ENCODE results near the gene MFF.
"Not testable (repeated sequence)": the region's sequence is repeated elsewhere in the genome, so short reads cannot be mapped to it uniquely, and the experiment has no call there.

The MFF gene

DNA sequence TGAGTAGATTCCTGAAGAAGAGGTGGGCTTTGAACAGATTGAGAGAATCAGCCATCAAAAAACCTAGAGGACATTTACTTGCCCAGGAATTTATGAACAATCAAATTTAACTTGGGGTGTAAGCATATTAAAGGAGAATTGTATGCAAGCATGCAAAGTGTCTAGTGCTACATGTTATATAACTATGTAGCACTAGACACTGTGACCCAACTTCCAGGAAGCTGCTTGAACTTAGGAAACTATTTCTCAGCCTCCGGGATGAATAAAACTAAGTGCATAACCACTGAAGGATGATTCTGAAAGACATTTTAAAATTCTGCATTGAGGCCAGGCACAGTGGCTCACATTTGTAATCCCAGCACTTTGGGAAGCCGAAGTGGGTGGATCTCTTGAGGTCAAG, 12.4 kb downstream of the MFF start:
- DNase-seq: no peak

DNA sequence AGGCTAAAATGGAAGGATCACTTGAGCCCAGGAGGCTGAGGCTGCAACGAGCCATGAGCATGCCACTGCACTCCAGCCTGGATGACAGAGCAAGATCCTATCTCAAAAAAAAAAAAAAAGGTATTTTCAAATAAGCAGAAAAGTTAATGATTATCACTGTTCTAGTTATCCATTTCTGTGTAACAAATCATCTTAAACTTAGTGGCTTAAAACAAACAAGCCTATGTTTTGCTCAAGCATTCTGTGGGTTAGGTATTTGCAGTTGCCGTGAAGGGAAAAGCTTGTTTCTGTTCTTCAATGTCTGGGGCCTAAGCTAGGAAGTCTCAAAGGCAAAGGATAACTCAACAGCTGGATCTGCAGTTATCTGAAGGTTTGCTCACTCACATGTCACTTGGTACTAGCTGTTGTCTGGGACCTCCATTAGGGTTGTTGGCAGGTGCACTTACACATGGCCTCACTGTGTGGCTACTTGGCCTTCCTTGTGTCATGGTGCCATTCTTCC, 14.1 kb downstream of the MFF start:
- no peak for DNase-seq

DNA sequence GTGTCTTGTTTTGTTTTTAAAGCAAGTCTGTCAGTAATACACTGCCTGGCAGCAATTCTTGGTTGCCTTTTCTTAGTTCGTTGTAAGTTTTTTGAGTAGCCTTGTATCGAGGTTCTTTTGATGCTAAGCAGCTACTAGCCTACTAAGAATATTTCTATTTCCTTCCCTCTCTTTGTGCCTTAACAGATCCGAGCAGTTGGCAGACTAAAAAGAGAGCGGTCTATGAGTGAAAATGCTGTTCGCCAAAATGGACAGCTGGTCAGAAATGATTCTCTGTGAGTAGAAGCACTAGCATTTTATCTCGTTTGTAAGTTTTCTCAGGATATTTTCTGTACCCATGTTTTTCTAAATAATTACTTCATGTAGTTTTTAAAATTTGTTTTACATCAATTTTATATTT, 15.1 kb downstream of the MFF start:
- DNase-seq: no peak

DNA sequence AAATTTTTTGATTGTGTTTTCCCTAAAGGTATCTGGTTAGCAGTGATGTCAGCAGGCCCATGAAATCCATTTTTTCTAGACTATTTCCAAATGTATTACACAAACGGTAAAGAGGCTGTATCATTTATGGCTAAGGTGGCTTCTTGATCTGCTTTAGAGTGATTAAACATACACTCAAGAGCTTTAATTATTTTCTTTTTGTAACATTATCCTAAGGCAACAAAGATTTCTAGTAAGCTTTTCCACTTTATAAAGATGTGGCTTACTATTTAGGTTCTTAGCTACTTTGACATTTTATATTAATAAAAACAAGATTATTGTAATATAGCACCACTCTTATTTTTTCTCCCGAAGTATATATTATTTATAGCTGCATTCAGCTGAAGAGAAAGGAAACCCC, 16.5 kb downstream of the MFF start:
- DNase-seq: no peak

DNA sequence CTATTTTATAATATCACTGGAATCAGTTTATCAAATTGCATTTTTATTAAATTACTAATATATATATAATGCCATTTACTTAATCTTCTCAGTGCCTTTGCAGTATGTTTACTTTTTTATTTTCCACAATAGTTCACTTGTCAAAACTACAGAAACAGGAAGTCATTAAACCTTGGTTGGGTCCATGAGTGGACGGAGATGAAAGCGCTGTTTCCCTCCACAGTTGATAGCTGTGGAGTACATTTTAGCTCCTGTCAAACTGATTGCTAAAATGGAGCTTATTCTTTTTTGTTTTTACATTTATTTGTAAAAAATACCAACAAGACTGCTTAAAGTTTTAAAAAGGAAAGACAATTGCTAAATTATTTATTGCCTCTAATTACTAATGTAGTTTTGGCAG, 19.2 kb downstream of the MFF start:
- no peak for DNase-seq

DNA sequence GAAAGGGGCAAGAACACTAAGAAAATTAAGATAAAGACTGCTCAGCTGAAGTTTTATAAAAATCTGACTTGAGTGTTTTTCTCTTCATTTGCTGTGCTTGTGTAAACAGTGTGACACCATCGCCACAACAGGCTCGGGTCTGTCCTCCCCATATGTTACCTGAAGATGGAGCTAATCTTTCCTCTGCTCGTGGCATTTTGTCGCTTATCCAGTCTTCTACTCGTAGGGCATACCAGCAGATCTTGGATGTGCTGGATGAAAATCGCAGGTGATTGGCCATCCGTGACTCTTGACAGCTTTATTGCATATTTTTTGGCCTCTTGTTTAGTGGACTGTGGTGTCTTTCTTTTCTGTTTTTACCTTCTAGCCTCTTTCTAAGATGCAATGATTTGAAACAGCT, 22.1 kb downstream of the MFF start:
- DNase-seq: no peak

DNA sequence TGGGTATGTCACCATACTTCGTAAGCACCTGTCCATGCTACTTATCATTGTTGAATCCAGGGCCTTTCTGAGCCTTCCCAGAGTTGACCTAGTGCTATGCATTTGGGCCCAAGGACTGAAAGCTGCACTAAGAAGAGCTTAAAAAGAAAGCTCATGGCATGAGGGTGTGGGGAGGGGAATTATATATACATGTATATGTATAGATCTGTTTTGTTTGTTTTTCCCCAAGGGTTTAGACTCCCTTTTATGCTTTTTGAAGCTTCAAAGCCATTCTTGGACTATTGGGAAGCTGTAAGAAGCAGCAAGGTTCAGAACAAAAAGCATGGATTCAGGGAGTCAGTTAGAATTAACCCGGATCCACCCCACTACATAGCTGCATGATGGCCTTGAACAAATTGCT, 23.3 kb downstream of the MFF start:
- DNase-seq: no peak

DNA sequence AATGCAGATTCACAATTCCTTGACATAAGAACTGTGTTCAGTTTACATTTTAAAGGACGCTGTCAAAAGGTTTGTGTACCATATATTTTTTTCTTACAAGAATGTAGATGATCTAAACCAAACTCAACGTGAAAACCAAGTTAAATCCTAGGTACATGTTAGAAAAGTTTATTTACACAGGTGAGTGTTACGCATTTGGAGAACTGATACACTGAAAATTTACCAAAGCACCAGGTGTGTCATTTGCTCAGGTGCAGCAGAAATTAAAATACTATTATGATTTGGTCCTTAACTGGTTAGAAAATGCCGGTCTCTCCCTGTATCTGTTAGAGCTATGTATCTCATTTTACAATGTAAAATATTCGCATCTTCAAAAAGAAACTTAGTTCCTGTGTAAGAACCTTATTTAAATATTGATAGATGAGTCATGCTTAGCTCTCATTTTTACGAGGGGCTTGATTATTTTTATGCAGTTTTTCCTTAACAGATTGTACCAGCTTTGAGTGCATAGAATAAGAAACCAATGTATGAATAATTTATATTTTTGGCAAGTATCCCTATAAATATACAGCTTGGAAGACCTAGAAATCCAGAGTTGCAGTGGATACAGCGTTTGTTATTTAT, 25.1 kb downstream of the MFF start:
- no peak for DNase-seq

DNA sequence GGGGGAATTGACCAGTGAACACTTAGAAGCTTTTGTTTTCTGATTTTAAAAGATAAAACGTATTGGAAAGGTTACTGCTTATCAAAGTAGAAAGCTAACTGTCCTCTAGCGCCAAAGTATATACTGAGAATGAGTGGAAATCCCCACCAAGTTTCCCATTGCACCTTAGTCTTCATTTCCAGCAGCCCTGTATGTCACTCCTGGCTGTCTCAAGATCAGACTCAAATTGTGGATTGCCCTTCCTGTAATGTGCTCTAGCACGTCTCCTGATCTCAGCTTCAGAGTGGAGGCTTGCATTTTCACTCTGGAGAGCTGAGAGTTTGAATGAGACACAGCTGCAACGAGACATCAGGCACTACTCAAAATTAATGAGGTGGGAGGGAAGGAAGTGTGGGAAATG, 26.6 kb downstream of the MFF start:
- no peak for DNase-seq

DNA sequence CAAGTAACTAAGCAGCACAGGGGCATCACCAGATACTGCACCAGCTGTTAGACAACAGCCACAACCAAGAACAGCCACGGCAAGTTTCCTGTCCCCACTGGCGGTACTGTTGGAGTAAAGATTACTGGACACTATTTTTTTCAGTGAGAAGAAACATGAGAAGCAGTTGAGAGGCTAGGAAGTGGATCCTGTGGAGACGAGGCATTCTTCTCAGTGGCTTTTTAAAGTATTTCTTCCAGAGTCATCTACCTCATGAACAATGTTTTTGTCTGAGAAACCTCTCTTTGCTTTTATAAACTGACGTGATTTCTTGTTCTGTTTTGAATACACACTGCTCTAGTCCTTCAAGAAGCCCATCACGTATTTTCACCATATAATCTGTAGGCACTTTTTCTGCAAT, 35.3 kb downstream of the MFF start:
- no peak for DNase-seq

DNA sequence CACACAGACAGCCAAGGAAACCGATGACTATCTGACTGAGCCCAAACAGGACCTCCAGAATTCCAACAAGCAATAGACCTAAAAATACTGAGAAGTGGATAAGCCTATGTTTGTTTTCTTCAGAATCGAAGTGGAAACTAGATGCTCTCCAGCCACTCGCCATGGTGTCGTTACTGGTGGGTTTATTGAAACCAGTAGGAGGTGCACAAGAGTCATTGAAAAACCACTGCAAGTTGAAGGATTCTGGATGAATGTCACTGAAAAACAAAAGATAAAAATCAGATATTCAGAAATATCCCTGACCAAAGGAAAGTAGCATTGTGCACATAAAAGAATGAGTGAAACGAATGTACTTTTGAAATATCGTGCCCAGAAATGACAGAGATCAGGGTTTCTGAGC, 38.7 kb downstream of the MFF start:
- no peak for DNase-seq

DNA sequence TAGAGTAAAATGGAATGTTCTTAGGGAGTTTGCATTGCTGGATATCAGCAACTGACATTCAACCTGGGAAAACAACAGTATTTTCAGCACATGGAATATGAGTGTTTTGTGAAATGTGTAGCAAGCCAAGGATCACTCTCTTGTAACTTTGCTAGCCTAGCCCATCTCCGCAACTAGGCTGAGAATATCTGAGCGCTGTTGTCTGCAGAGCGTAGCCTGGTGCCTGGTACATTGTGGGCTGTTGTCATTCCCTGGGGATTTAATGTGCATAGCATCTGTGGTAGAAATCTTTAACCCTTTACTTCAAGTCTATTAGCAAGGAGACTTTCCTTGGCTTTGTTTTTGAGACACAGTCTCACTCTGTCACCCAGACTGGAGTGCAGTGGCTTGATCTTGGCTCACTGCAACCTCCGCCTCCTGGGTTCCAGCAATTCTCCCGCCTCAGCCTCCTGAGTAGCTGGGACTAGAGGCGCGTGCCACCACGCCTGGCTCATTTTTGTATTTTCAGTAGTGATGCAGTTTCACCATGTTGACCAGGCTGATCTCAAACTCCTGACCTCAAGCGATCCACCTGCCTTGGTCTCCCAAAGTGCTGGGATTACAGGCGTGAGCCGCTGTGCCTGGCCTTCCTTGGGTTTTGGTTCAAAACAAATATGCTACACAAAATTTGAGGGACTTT, 39.7 kb downstream of the MFF start:
- not testable (repeated sequence) for DNase-seq

DNA sequence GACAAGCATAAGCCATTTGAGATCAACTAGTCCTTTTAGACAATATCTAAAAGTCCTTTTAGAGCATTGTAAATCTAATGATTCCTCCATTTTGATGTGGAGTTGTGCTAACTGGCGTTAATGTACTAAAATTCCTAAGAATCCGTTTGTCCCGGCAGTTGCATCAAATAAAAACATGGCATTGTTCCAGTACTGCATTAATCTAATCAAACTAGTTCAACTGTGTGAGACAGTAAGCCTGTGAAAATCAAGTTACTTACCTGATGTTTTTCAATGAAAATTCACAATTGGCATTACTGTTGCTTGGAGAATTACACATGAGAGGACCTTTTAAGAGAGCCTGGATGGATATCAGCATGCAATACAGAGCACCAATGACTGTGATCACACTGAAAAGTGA, 40.8 kb downstream of the MFF start:
- no peak for DNase-seq

DNA sequence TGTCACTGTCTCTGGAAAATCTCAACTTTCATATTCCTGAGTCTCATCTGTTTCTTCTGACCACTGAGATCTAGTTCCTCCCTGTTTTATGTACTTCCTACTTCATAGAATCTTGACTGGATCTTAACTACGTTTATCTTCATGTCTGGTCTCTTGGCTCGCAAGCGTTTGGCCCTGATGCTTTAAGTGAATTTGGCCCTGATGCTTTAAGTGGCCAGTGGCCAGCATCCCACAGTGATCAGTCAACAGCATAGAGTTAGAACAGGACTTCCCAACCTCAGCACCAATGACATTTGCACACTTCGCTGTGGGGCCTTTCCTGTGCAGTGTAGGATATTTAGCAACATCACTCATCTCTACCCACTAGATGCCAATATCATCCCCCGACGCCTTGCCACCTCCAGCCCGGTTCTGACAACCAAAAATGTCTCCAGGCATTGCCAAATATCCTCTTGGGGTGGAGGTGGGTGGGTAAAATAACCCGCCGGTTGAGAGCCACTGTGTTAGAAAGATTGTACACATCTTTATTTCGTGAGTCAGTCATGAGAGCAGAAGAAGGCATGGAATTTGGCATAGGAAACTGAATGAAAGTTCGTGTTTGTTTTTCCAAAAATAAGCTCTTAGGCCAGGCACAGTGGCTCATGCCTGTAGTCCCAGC, 41.8 kb downstream of the MFF start:
- no peak for DNase-seq

DNA sequence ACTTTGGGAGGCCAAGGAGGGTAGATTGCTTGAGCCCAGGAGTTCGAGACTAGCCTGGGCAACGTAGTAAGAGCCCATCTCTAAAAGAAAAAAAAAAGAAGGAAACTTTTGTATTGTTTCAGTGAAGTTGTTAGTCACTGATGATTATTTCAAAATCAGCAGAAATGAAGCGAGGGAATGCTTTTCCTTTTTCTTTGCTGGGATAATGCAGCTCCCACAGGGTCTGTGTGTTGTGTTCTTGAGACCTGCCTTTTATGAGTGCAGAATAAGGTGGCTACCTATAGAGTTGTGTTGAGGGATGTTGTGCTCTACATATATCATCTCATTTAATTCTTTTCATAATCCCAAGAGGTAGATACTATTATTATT, 42.4 kb downstream of the MFF start:
- no peak for DNase-seq

DNA sequence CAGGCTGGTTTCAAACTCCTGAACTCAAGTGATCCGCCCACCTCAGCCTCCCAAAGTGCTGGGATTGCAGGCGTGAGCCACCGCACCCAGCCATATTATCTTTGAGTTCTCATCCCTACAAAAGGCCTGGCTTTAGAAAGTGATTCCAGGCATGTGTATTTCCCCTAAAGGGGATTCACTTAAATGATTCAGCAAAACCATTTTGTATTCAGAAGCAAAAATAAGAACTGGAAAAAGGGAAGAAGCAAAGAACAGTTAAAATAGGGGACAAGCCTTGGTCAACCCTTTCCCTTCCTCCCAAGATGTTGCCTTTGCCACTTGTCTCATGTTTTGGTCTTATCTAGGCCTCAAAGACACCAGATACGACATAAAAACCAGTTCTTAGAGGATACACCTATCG, 43.5 kb downstream of the MFF start:
- no peak for DNase-seq

DNA sequence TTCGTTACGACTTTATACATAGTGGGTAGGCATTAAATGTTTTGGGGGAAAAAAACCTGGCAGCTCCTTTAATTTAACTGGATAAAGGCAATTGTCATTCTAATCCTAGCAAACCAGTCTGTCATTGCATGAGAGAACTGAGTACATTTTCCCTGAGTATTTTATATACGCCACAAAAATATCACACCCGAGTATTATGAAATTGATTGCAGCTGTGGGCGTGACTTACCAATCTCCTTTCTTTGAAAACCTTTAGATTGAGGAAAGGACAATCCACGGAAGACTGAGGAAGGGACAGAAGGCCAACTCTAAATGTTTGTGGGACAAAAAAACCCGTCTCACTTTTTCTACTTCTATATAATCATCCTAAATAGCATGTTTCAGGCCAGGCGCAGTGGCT, 45.0 kb downstream of the MFF start:
- DNase-seq: no peak

DNA sequence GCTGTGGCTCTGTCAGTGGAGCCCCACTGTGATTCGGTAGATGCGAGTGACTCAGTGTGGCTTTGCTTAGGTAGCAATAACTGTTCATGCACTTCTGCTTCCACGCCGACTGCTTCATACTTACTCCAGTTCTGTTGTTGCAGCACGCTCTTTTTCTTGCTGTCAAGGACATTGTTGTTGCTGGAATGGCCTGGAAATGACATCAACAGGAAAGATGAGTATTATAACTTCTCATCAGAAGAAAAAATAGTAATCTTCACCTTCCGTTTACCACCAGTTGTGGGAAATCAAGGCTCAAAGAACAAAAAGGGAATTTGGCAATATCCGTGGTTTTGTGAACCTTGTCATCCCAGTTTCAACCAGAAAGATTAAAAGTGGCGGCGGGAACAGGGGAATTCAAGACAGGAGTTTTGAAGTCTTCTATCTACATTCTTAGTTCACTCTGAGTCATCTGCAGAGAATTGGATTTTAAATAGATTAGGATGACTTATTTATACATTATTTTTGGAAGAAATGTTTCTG, 45.8 kb downstream of the MFF start:
- no peak for DNase-seq

DNA sequence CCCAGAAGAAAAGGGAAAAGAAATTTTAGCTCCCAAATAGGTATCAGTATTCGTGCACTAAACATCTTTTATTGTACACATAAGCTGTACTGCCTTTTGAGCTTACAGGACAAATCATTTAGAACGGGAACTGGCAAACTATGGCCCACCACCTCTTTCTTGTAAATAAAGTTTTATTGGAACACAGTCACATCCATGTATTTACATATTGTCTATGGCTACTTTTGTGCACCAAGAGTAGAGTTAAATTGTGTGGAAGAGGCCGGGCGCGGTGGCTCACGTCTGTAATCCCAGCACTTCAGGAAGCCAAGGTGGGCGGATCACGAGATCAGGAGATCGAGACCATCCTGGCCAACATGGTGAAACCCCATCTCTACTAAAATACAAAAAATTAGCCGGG, 48.3 kb downstream of the MFF start:
- no peak for DNase-seq

DNA sequence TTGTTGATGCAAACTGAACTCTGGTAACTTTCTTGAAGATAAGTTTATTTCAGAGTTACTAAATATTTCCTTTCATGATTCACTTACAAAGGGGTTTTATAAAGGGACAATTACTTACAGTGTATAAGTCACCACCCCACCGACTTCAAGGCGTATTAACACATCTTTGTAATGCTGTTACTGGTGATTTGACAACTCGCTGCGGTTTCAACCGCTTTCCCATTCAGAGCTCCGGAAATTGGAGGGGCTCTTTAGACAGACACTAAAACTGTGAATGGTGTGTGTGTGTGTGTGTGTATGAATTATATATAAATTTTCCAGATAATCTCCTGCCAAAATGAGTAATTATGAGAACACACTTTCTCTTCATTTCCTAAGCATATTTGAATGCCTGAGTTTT, 49.1 kb downstream of the MFF start:
- DNase-seq: no peak

DNA sequence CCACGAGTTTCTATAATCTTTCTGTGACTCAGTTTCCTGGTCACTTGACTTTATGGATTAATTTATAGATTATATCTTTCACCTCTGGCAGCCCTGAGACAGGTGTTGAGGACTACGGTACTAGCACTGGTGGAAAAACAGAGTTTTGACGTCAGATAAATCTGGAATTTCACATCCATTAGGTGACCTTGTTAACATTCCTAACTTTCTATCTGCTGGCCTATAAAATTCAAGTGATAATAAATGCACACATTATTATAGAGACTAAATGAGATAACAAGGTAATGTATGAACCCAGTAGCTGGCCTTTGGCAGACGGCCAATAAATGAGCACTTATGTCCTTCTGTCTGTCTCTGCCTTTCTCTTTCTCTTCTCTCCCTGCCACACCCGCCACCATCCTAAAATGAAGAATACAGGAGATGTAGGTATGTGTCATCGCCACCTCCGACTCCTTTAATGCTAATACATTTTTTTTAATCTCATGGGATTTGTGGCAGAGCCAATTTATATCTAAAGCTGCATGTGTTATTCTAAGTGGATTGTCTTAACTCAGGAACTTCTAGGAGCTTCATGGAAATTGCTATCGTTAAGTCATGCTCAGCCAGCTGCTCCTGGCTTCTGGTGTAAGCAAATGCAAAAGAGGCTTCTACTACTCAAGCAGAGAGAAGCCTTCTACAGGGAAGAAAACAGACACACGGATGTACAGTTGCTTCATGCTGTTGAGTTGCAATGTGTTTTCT, 51.8 kb downstream of the MFF start:
- no peak for DNase-seq

DNA sequence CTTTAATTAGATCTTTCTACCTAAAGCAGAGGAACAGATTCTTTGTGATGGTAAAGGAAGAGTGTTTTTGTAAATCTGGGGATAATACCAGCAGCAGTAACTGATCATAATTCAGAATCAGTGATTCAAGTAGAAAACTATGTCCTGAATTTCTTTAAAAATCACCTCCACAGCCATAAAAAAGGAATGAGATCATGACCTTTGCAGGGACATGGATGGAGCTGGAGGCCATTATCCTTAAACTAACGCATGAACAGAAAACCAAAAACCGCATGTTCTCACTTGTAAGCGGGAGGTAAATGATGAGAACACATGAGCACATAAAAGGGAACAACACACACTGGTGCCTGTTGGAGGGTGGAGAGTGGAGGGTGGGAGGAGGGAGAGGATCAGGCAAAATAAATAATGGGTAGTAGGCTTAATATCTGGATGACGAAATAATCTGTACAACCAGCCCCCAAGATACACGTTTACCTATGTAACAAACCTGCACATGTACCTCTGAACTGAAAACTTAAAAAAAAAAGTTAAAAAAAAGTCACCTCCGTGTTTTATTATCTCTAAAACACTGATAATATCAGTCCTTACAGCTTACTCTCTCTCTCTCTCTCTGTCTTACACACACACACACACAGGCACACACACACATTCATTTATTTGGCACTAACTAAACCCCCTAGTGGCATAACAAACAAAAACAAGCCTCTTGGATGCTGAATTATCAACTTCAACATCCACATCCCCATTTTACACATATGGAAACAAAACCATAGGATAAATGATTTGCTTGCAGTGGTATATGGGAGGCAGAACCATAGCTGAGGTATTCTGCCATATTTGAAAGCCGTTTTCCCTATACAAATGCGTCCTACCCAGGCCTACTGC, 52.7 kb downstream of the MFF start:
- no peak for DNase-seq

DNA sequence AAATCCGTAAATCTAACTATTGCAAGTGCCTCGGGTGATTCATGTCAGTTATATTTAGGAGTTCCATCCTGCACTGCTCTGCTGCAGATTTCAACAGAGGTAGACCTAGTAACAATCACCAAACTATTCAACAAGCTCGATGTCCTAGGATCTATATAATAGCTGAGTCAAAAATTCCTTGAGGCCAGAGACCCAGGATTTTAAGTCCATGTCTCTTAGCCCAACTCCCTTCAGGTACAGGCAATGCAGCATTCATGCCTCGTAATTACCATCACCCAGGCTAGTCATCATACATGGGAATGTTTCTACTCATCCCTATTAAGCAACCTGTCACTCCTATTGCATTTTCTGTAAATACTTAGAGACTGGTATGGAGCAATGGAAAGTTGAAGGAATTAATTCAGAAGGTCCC, 53.3 kb downstream of the MFF start:
- DNase-seq: no peak
